GM19324 (cell line): ENCODE data around the gene RETSAT.
A peak's percentile ranks its signal among the peaks of the same experiment; 100 is the strongest.
"Not testable (repeated sequence)": the region's sequence is repeated elsewhere in the genome, so short reads cannot be mapped to it uniquely, and the experiment has no call there.

ENCODE experiments used
- ATAC-seq: cut with Tn5 transposase; IDR thresholded peaks from one replicate; pipeline ENCODE4 v1.9.1; 2021; ENCODE audit warnings: mild to moderate bottlenecking, moderate library complexity; ENCODE audit not compliant: unreplicated experiment, low FRiP score

RETSAT gene

GRCh38 chr2:85340034-85340892, 14.1 kb downstream of the RETSAT start:
- ATAC-seq: no peak

DNA sequence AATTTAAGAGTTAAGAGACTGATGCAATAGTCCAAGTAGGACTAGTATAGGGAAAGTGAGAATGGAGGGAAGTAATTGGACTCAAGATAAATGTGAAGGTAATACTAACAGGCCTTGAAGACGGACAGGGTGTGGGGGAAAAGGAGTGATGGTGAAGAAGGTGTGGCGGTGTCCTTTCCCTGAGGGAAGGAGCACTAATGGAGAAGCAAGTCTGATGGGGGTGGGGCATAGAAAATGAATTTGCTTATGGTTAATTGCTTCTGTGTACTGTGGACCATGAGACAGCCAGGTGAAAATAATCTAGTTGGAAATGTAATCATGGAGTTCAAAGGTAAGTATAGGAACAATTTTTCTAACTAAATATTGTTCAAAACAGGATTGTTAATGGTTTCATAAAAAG, 19.4 kb downstream of the RETSAT start:
- no peak for ATAC-seq

DNA sequence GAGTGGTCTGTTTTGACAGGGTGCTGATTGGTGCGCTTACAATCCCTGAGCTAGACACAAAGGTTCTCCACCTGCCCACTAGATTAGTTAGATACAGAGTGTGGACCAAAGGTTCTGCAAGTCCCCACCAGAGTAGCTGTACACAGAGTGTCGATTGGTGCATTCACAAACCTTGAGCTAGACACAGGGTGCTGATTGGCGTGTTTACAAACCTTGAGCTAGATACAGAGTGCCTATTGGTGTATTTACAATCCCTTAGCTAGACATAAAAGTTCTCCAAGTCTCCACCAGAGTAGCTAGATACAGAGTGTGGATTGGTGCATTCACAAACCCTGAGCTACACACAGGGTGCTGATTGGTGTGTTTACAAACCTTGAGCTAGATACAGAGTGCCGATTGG, 20.5 kb downstream of the RETSAT start:
- not testable (repeated sequence) for ATAC-seq

DNA sequence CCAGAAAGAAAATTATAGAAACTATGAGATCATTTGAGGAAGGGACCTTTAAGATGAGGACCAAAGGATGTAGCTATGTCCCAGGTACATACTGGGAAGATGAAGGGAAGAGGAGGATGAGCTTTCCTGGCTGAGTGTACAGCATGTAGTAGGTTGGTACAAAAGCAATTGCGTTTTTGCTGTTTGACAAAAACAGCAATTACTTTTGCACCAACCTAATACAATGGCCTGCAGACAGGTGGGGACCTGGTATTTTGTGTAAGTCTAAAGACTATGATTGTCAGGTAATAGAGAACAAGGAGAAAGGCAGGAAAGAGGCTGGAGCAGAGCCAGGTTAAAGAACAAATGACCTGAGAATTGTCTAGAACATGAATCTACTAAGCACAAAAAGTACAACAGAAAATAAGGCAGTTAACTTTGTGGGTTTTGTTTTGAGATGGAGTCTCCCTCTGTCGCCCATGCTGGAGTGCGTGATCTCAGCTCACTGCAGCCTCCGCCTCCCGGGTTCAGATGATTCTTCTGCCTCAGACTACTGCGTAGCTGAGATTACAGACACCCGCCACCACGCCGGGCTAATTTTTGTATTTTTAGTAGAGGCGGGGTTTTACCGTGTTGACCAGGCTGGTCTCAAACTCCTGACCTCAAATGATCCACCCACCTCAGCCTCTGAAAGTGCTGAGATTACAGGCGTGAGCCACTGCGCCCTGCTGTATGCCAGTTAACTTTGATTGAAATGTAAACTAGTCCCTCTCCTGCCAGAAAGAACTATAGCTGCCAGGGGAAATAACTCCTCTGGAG, 23.3 kb downstream of the RETSAT start:
- no peak for ATAC-seq

GRCh38 chr2:85329701-85330100, 24.6 kb downstream of the RETSAT start:
- not testable (repeated sequence) for ATAC-seq

- no peak for ATAC-seq
These were observed 25.1 kb downstream of the RETSAT start for GRCh38 chr2:85329181-85329651.

DNA sequence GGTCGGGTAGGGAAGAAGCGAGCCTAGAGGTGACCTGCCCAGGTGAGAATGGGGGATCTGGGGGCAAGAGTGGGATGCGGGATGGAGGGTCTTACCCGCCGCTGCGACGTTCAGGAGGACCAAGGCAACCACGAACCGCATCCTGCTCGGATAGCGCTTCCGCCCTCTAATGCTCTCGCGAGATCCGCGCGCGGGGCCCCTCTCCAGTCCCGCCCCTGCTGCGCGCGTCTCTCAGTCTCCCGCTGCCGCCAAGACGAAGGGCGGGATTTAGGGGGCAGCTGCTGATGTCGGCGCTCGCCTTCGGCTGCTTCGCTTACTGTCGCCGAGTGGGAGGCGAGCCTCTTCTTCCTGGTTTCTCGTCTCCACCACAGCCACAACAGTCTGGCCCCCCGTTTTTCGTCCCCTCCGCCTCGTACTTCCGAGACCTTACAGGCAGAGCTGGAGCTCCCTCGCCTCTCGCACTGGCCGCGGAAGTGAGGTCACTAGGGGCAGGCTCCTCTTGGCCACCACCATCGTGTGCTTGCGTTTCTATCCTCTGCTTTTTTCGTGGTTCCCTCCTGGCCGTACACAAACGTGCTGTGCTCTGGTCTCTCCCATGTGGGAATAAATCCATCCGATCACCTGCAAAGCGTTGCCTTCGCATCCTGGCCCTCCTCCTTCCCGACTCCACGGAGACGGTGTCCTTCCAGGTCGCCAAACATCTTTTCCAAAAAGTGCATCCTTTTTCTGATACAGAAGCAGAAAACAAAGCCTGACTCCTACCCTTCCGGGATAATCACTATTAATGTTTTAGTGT, 26.3 kb downstream of the RETSAT start, which contains the start of gene TGOLN2:
Gene TGOLN2, minus strand, starts transcription at position 168 of the 796 bp plus-strand sequence. Its CDS starts 27 bp downstream, at position 141.
- ATAC-seq: peak; percentile 90

- ATAC-seq: no peak
These were observed 27.0 kb downstream of the RETSAT start for GRCh38 chr2:85327160-85327821.

DNA sequence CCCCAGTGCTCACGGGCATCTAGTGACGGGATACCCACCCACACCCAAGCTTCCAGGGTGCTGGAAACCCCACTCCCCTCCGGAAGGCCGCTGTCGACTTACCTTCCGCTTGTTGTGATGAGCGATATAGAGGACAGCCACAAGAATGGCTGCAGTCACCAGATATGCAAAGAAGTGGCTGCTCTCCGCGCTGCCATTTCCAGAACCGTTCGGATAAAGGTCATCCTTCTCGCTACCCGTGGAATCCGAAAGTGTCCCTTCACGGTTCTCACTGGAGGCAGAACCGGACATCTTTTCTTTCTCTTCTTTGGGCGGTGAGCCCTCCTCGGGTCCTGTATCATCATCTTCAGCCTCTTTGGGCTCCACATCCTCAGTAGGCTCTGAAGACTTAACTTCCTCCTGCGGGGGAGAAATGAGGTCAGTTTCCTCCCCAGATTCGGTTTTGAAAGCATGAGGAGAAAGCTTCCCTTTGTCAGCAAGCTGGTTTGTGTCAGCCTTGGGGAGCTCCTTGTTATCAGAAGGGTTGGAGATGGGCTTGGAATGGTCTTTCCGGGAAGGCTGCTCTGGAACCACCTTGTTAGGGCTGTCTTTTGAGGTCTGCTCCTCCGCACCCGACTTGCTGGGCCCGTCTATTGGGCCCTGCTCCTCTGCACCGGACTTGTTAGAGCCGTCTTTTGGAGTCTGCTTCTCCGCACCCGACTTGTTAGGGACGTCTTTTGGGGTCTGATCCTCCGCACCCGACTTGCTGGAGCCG, 27.7 kb downstream of the RETSAT start:
- ATAC-seq: peak; percentile 31

GRCh38 chr2:85325466-85325811, 28.9 kb downstream of the RETSAT start:
- ATAC-seq: no peak

- ATAC-seq: no peak
These were observed 29.5 kb downstream of the RETSAT start for GRCh38 chr2:85324639-85325465.

DNA sequence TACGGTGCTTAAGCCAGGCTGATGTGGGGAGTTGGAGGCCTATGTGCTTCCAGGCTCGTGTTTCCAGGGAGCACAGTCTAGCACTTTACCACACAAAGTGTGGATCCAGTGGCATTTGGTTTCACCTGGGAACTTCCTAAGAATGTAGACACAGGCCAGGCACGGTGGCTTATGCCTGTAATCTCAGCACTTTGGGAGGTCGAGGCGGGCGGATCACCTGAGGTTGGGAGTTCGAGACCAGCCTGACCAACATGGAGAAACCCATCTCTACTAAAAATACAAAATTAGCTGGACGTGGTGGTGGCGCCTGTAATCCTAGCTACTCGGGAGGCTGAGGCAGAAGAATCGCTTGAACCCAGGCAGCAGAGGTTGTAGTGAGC, 30.4 kb downstream of the RETSAT start:
- not testable (repeated sequence) for ATAC-seq

GRCh38 chr2:85323351-85323987, 30.9 kb downstream of the RETSAT start:
- no peak for ATAC-seq

DNA sequence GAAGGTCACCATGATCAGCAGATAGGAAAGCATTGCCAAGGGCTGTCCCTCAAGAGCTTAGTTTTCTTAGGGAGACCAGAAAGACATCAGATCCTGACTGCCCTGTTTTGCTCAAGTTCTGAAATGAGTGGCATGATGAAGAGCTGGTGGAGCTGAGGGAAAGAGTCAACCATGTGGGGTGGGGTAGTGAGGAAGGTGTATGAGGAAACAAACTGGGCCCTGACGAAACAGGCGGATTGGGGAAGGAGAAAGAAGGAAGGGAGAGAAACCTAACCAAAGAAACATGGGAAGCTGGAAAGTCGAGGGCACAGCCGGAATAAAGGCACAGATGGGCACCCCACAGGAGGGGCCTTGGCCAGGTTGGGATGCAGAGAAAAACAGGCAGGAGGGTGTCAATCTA, 34.5 kb downstream of the RETSAT start:
- no peak for ATAC-seq

DNA sequence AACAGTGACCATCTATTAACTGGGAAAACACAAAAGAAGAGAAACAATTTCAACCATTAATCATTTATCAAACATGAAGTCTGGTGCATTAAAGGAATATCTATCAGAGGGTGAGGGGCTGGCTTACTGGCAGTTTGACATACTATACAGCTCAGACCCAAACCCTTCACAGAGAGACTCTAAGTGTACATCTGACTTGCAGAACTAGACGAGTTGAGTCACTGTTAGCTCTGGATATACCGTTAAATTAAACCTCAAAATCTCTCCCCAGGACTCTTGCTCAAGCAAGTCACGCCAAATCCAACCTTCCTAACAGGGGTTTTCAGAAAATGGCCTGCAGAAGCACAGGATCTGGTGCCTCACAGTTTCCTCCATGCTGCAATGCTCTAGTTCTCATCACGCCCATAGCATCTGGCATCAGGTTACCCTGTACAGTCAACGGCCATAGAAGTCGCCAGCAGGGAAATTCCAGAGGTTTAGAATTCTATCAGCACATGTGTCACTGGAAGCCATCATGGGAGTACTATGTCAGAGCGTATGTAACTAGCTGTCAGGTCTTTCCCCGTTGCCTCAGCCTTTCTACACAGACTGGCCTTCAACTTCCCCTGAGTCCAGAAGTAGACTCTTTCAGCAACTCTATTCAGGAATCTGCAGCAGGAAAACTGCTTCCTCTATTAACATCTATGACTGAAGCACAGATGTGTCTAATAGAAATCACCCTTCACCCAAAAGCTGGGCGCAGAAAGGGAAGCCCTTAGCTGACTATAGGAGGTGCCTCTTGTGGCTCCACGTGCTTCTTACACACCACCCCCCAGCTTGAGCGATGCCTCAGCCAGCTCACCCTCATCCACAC, 35.9 kb downstream of the RETSAT start:
- ATAC-seq: no peak

DNA sequence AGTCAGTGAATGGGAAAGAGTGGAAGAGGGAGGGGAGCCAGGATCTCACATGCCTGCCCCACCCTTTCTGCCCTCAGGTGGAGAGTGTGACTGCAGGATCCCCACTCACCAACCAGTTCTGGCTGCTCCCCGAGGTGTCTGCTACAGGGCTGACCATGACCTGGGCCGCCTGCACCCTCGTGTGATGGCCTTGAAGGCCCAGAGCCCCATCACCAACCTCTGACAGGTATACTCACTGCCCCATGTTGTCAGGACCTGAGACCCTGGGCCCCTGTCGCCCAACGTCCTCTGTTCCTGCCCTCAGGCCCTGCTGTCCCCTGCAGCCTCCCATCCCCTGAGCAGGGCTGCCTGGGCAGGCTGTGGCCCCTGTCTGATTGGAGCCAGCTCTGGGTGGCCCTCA, 38.4 kb downstream of the RETSAT start:
- ATAC-seq: not testable (repeated sequence)

DNA sequence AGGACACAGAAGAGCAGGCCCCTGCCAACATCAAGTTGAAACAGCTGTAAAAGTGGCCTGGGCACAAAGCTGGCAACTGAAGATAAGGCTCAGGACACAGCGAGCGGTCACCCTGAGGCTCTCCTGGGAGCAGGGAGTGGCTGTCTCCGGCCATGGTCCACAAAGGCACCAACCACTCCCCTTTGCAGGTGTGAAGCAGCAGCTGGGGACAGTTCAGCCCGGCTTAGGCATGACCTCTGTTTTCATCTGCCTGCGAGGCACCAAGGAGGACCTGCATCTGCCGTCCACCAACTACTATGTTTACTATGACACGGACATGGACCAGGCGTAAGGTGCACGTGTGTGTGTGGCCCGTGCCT, 39.5 kb downstream of the RETSAT start:
- no peak for ATAC-seq
